Ascending aorta (tissue), 2 donors: ENCODE data around the gene CNTNAP4. TPM values are rescaled to one million over a fixed set of nuclear protein-coding genes. Genes with fewer than 3 reads are reported as not detected.

Experiments
- DNase-seq, 2 donors: peaks; one replicate each; pipeline ENCODE4 v3.0.0-alpha.2; 2019; ENCODE audit warnings: low spot score in 2 of 2
- H3K27ac ChIP-seq, 2 donors: fragments of 200-600 bp; sonication (generic); one replicate each; pipeline ENCODE4 v1.5.1; 2016 to 2017; ENCODE audit warnings: mild to moderate bottlenecking in 1 of 2
- H3K27me3 ChIP-seq: fragments of 200-600 bp; sonication (generic); one replicate; pipeline ENCODE4 v1.5.1; 2017
- H3K36me3 ChIP-seq, 2 donors: fragments of 200-600 bp; sonication (generic); one replicate each; pipeline ENCODE4 v1.5.1; 2016
- H3K4me1 ChIP-seq, 2 donors: fragments of 200-600 bp; sonication (generic); one replicate each; pipeline ENCODE4 v1.5.1; 2016 to 2017; ENCODE audit warnings: mild to moderate bottlenecking in 1 of 2
- H3K4me3 ChIP-seq, 2 donors: fragments of 200-600 bp; sonication (generic); one replicate each; pipeline ENCODE4 v1.5.1; 2016 to 2017; ENCODE audit warnings: mild to moderate bottlenecking in 1 of 2
- H3K9me3 ChIP-seq, 2 donors: fragments of 200-600 bp; sonication (generic); one replicate each; pipeline ENCODE4 v1.5.1; 2016
- CTCF ChIP-seq, 3 experiments: fragments of 200-600 bp in 2 of 3; fragments of 450-650 bp in 1 of 3; sonication (generic) in 2 of 3; IDR thresholded peaks; one replicate each; pipeline ENCODE4 v1.5.1; 2016 to 2019; ENCODE audit warnings: antibody characterized with exemption in 3 of 3, mild to moderate bottlenecking in 1 of 3, moderate library complexity in 1 of 3
- intact Hi-C: fragments of 100-400 bp; cut with DNase I; formaldehyde crosslinking; loops from one replicate; pipeline ENCODE4 v1.15.1; 2023
- total RNA-seq: library from RNA; depleted of rRNA; stranded (reverse); fragments of >200 nt; gene quantifications from one replicate; pipeline ENCODE4 v1.1.0, GENCODE V29; 2016

The CNTNAP4 gene
- total RNA-seq: not detected

DNA sequence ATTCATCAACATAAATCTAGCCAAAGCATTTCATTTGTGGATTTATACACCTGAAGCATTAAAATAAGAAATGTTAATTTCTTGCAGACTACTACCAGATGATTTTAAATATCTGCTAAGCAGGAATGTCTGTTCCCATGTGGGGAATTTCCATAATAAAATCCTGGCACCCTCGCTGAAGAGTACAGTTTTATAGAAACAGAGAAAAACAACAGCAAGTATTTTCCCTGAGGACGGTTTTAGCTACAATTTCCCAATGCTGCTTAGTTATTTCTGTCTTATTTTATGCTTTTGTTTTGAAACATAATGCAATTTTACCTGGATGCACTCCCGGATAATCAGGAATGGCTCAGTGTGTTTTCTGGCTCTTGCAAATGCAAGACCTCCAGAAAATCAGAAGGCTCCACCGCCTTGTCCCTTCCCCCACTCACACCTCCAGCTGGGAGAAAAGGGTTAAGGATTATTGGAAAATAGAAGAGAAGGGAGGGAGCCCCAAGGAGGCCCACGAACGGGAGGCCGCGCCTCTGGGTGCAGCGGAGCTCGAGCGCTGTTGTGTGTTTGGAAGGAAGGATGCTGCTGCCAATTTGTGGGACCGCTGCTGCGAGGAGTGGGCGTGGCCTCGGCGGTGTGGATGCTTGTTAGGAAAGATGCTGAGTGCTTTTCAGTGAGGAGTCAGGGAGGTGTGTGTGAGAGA, at the start of gene CNTNAP4:
Gene CNTNAP4 (plus strand): TSS at position 657 of the 694 bp plus-strand sequence. CDS start 262 bp downstream, outside the sequence.
- Histone ChIP-seq H3K4me3 (no peak within 1 kb of the TSS), H3K4me1 (no peaks in the 10 kb centered on the region), H3K9me3 (no peaks in the 10 kb centered on the region), H3K27ac (no peak within 1 kb of the TSS), H3K27me3 (no peaks in the 10 kb centered on the region), H3K36me3 (no peaks in the 10 kb centered on the region)
- no peak for TF ChIP-seq CTCF (IDR thresholded peaks at IDR 0.05)
- DNase-seq: no peak
- intact Hi-C loops: no loop called here

GRCh38 chr16:76228546-76229146, 48.6 kb upstream of the CNTNAP4 start:
- H3K27me3 ChIP-seq: no peaks in the 10 kb centered on the region
- no peak for TF ChIP-seq CTCF (IDR thresholded peaks at IDR 0.05)

DNA sequence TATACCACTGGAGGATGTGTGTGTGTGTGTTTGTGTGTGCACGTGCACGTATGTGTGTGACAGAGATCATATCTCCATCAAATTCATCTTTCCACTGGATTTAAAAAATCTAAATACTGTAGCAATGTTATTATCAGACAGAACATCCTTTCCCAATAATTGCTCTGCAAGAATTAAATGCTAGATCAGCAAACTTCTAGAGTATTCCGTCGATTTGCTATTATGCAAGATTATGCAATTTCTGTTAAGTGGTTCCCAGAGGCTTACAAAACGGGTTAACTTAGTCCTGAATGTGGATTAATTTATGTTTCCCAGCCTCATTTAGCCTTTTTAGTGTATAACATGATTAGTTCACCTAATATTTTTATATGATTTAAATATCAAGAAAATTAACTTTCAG, 44.5 kb upstream of the CNTNAP4 start:
- TF ChIP-seq CTCF (IDR thresholded peaks at IDR 0.05): no peak
- intact Hi-C loops: no loop called here
- H3K27me3 ChIP-seq: no peaks in the 10 kb centered on the region

More at GRCh38 chr16:76228546-76229146, 48.6 kb upstream of the CNTNAP4 start:
- Histone ChIP-seq H3K4me1 (no peaks in the 10 kb centered on the region), H3K36me3 (no peaks in the 10 kb centered on the region), H3K27ac (no peak overlapping the region), H3K9me3 (no peaks in the 10 kb centered on the region), H3K4me3 (no peak overlapping the region)
- DNase-seq: no peak
- intact Hi-C loops: no loop called here

GRCh38 chr16:76235025-76235424, 42.2 kb upstream of the CNTNAP4 start:
- Histone ChIP-seq H3K27ac (no peak overlapping the region), H3K9me3 (no peaks in the 10 kb centered on the region), H3K4me1 (no peaks in the 10 kb centered on the region), H3K27me3 (no peaks in the 10 kb centered on the region), H3K36me3 (no peaks in the 10 kb centered on the region), H3K4me3 (no peak overlapping the region)
- TF ChIP-seq CTCF (IDR thresholded peaks at IDR 0.05): no peak
- intact Hi-C loops: no loop called here
- DNase-seq: no peak

More for the DNA sequence above, 44.5 kb upstream of the CNTNAP4 start:
- Histone ChIP-seq H3K27ac (no peak overlapping the region), H3K36me3 (no peaks in the 10 kb centered on the region), H3K4me1 (no peaks in the 10 kb centered on the region), H3K4me3 (no peak overlapping the region), H3K9me3 (no peaks in the 10 kb centered on the region)
- DNase-seq: no peak

DNA sequence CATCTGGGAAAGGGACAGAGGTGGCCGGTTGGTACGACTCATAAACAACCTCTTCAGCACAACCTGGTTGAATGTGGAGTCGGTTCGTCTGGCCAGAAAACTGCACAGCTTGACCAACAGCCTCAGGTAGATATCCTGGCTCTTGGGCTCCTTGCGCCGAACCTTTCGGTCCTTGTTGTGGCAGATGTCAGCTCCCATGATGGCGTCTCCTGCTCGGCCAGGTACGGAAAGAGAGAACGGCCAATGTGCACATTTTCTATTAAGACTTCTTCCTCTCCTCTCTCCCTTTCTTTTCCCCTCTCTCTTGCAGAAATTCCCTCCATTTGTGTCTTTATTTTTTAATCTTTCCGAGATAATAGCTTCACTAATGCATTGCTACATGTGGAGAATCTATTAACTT, 41.8 kb upstream of the CNTNAP4 start:
- H3K36me3 ChIP-seq: no peaks in the 10 kb centered on the region
- TF ChIP-seq CTCF (IDR thresholded peaks at IDR 0.05): no peak
- H3K4me3 ChIP-seq: no peak overlapping the region
- H3K9me3 ChIP-seq: no peaks in the 10 kb centered on the region
- H3K27me3 ChIP-seq: no peaks in the 10 kb centered on the region
- no peak for DNase-seq
- intact Hi-C loops: no loop called here
- H3K27ac ChIP-seq: no peak overlapping the region
- no peaks in the 10 kb centered on the region for H3K4me1 ChIP-seq
